AG09319 (cell line): ENCODE results near the gene FAM171A1.
"Not testable (repeated sequence)": the region's sequence is repeated elsewhere in the genome, so short reads cannot be mapped to it uniquely, and the experiment has no call there.

Experiments used
- DNase-seq: peaks from one replicate; pipeline ENCODE4 v3.0.0-alpha.2; 2010; ENCODE audit warnings: low read depth; ENCODE audit errors: extremely low read depth
- CTCF ChIP-seq: IDR thresholded peaks from 2 replicates; pipeline ENCODE4 v1.5.1; 2011; ENCODE audit warnings: low read depth, mild to moderate bottlenecking, inconsistent platforms, low read length, moderate library complexity

Gene FAM171A1

GRCh38 chr10:15214237-15214636 is 156.9 kb downstream of the FAM171A1 start:
- TF ChIP-seq CTCF = no peak
- DNase-seq = no peak

GRCh38 chr10:15213461-15213861 is 157.6 kb downstream of the FAM171A1 start:
- DNase-seq = no peak
- no peak for TF ChIP-seq CTCF

- DNase-seq = peak; percentile 15
- TF ChIP-seq CTCF = no peak
Measured at GRCh38 chr10:15211464-15211979, 159.6 kb downstream of the FAM171A1 start.

GRCh38 chr10:15210521-15210920 is 160.6 kb downstream of the FAM171A1 start:
- no peak for DNase-seq
- no peak for TF ChIP-seq CTCF

DNA sequence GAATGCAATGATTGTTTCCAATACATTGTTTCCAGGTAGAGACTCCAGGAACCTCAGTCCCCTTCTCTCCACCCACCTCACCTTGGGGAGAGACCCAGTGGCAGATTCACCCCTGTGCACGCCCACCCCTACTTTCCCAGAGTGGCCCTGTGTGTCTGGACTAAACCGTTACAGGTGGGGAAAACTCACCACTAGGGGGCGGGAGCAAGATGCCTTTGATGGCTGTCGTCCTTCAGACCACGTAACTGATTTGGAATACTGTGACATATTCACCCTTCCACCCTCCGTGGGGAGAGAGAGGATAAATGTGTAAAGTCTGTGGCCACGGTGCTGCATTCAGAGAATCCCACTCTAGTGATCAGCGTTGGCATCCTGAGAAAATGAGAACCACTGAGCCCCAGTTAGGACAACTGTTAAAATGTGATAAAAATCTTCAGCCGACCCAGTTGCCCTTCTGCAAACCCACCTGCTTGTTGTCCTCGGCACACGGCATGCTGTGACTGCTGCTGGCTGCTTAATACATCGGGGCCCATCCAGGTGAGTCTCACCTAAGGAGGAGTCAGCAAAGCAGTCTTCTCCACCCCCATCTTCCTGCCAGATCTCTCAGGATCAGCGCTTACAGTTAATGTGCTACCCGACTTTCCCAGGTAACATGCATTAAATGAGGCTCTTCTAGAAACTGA is 161.1 kb downstream of the FAM171A1 start:
- peak; percentile 85 for TF ChIP-seq CTCF
- DNase-seq = peak; percentile 30

- no peak for TF ChIP-seq CTCF
- DNase-seq = no peak
Measured at GRCh38 chr10:15208221-15208620, 162.9 kb downstream of the FAM171A1 start.

GRCh38 chr10:15207410-15207809 is 163.7 kb downstream of the FAM171A1 start:
- not testable (repeated sequence) for DNase-seq

GRCh38 chr10:15202639-15203038 is 168.4 kb downstream of the FAM171A1 start:
- DNase-seq = no peak
- TF ChIP-seq CTCF = no peak

- DNase-seq = not testable (repeated sequence)
Measured at GRCh38 chr10:15202301-15202621, 168.8 kb downstream of the FAM171A1 start.
